ENCODE data around the gene ANKS1A.

Gene ANKS1A

DNA sequence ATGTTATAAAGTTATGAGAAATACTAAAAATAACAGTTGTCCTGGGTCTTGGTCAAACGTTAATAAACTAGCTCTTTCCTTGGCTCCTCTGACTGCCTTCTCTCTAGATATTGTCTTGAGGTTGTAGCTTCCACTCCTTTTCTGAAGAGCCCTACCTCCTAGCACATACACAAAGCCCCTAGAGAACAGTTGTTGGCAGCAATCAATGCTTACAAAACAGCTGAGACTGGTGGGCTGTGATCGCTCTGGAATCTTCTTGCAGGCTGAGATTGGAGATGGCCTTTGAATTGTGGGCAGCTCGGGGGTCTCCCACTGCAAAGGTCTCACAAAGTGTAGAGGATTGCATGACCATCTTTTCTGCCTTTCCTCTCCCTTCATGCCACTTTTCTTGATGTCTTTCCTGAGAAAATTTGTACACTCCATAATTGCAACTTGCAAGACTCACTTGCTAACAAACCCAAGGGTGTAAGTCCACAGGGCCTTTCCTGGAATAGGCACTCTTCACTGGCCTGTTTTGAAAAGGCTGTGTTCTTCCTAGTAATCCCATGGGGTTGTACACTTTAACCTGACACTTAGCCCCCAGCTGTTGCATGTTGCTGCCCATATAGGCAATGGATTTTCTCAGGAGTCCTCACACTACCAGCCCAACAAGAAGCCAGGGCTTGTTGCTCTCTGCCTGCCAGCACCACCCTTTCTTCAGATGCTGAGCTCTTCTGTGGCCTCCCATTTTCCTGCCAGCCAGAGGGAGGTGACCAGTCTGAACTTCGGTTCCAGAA, 152.2 kb downstream of the ANKS1A start:
- DNase-seq (ENCODE audit: low spot score) = no peak

DNA sequence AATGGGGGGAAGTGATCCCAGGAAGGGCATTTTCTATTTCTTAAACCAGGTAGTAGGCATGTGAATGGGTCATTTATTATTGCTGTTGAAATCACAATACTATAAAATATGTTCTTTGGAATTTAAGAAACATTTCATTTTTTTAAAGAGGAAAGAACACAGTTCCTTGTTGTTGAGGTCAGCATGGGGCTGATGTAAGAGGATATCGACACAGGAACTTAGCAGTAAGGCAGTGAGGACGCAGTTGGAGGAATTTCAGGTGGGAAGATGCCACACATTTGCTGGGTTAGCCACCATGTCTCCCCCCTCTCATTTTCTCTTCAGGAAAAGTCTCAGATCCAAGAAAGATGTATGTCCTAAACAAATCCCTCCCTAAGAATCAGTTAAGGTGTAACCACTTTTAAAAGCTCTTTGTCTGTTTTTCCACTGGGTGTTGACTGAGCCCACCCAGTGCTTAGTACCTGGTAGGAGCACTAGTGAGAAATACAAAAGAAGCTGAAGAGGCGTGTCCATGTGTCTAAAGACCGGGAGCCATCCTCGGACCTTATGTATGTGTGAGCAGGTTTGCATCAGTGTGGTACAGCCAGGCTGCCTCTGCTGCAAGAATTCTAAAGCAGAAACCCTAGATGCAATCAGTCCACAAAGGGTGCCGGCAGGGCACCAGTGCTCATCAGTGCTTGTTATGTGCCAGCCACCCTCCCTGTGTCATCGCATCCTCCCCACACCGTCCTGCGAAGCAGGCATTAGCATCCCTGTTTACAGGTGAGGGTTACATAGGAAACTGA, 153.2 kb downstream of the ANKS1A start:
- no peak for DNase-seq (ENCODE audit: low spot score)

DNA sequence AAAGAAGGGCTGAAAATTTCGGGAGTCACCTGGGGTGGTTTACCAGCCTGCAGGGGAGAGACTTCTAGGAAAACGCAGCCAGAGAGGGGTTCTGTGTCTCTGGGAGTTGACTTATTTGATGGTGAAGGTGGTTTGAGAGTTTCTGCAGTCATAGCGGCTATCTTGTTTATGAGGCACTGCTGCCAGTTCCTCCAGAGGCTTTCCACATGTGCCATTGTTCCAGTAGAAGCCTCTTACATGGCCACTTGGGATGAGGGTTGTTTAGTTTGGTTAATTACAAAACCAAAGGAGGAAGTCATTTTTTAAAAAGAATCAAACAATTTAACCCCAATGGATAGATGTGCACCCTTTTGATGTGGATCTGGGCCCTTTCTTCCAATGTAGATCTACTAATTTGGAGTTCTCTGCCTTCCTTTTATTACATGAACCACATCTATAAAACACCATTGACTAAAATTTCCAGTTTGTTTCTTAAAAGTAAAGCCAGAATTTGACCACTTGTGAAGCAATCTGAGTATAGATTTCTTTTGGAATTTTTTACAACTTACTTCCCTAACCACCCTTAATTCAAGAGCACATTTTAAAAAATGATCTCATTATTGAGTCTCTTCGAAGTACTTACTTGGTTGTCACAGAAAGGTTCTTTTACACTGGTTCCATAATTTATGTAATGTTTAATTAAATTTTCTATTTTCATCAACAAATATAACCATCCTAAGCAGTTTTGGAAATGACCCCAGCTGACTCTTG, 154.5 kb downstream of the ANKS1A start:
- no peak for DNase-seq (ENCODE audit: low spot score)

DNA sequence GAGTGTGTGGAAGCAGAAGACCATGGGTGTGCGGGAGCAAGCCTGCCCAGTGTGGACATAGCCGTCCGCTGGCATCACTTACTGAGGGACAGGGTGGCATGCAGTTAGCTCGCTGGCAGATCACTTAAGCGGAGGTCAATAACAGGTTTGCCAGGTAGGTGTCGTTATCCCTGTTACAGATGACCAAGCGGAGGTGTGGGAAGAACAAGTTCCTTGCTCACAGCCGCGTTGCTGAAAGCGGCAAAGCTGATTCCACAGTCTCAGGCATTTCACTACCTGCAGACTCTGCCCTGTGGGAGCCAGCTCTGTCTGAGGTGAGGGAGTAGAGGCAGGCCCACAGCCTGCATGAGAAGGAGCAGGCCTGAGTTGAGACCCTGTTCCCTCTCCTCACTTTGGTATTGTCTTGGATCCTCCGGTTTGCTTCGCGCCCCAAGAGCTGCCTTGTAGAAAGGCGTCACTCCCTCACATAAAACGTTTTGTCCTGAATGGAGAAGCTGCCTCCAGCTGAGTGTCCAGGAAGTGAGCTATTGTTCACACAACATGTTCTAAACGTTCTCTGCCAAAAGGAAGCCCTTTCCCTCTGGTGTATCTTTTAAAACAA, 155.2 kb downstream of the ANKS1A start:
- no peak for DNase-seq (ENCODE audit: low spot score)

DNA sequence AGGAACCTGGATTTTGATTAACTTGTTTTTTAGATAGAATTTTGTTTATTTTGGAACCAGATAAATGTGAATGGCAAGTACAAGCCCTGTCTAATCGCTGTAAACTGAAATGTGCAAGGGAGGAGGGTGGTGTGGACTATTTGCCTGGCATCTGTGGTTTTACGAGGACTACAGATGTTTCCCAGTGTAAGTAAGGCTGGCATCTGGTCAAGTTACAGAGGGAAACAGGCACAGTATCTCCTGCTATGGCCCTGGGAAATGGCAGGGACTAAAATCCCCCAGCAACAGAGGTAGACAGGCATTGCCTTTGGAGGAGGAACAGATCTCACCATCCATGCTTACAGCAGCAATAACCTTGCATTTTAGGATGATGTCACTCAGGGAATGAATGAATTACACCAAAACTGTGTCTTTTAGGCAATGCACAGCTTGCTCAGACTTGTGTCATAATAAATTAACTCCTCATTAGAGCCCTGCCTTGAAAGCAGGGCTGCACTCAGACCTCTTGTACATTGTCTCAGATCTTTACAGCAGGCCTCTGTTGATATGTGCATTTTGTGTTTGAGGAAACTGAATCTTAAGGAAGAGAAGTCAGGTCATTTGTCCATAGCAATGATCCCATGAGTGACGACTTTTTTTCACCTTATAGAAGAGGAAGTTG, 155.8 kb downstream of the ANKS1A start:
- no peak for DNase-seq (ENCODE audit: low spot score)

DNA sequence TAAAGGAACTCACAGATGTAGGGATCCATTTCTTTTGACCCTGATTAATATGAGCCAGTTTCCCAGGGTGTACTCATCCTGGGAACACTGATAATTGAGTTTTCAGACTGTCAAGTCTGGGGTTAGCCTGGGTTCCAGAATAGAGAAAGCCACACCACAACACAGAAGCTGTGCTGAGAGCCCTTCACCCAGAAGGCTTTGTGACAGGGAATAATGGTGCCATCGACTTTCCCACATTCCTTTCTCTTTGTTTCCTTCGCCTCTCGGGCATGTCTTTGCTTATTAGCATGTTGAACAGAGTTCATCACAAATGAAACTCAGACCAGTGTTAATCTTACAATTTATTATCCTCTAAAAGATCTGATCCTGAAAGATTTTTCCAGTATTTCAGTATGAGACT, 157.0 kb downstream of the ANKS1A start:
- no peak for DNase-seq (ENCODE audit: low spot score)

DNA sequence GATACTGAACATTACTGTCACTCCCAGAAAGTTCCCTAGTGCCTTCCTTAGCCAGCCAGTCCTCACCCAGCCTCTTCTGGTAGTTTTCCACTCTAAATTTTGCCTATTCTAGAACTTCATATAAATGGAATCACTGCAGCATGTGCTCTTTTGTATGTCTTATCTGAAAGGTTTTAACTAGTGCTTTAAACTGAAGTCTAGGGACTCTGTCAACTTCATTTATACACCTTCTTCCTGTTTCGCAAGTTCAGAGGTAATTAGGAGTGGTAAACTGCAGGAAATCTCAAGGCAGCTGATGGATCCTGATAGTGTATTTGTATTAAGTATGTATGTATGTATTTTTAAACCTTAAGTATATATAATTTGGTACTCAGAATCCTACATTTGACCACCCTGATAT, 157.8 kb downstream of the ANKS1A start:
- no peak for DNase-seq (ENCODE audit: low spot score)

DNA sequence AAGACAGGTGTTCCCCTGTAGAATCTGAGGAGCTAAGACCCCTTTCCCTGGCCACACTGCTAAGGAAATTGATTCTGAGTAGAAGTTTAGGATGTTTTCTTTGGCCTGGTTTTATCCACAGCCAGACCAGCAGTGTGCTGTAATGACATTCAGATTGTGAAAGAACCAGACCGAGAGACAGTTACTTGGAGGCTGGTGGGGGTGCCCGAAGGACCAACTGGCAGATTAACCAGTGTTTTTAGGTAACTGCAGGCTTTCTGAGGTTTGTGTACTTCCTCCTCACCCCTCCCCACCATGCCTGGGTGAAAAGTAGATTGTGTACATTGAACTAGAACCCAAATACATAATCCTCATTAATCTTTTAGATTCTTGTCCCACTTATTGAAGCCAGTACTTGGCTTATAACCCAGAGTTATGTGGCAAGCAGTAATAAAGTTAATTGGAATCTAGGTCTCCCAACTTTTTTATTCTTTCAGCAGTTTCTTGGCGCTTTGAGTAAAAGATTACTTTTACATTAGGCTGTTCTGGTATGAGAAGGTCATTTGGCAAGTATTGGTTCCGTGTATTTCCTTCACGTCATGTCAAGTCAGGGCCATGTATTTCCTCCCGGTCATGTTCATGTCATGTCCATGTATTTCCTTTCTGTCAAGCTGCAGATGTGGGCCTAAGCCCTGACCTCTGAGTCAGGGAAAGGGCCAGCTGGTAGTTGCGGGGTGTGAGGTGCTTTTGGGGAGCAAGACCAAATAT, 158.4 kb downstream of the ANKS1A start:
- DNase-seq (ENCODE audit: low spot score) = no peak

DNA sequence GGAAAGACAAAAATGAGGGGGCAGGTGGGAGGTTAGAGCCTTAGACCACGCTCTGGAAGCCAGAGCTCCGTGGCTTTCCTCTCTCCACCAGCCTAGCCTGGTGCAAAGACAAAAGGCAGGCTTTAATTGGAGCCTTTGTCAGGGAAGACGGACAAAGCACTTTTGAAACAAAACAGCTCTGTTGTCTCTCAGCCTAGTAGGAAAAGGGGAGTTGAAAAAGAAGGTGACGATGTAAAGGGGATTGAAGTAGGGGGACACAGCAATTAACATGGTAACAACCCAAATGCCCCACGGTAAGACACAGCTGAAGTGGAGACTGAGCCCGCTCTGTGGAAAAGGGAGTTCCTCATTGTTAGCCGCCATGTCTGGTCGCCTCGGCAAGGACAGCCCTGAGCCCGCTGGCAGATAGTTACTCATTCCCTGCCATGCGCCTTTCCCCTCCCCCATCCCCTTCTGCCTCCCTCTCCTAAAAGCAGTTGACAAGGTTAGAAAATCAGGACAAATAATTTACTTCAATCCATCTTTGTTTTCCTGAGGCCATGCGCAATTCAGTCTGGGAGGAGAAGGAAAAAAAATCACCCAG, 159.1 kb downstream of the ANKS1A start:
- DNase-seq (ENCODE audit: low spot score) = no peak

DNA sequence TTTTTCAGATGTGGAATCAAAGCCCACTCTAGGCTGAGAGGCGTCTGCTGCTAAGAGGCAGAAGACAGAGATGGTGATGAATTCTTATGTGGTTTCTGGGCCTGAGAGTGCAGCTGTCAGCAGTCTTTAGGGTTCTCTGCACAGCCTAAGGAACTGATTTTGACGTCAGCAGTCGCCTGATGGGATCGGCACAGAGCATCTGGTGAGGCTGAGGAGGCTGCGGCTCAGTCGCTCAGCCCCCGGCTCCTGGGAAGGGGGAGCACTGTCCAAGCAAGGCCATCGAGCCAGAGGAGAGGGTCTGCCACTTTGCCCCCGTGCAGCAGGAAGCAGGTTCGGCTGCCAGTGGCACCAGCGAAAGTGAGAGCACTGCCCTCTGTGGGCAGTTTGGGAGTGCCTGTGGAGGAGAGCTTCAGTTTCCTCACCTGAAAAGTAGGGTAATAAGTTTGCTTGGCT, 159.6 kb downstream of the ANKS1A start:
- no peak for DNase-seq (ENCODE audit: low spot score)

DNA sequence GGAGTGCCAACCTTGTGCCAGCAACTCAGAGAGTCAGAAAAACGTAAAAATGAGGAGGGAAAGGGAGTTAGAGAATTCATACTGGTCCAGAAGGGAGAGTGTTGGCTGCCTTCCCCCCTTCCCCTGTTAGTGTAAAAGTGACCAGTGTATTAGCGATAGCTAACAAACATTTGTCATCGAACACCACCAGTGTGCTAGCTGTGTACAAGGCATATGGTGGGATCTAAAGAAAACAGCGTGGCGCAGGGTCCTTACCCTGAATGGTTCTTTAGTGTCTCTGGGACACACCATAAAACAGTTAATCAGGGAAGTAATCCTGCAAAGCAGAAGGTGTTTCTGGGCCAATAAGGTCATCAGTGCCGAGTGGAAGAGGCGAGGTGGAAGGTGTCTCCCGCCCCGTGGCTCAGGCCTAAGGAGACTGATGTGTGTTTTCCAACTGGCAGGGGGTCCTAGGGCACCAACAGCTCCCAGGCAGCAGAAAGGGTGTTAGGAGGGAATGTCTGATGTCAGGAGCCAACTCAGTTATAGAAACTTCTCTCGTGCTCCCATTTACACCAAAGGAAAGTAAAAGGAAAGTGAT, 160.2 kb downstream of the ANKS1A start:
- no peak for DNase-seq (ENCODE audit: low spot score)

DNA sequence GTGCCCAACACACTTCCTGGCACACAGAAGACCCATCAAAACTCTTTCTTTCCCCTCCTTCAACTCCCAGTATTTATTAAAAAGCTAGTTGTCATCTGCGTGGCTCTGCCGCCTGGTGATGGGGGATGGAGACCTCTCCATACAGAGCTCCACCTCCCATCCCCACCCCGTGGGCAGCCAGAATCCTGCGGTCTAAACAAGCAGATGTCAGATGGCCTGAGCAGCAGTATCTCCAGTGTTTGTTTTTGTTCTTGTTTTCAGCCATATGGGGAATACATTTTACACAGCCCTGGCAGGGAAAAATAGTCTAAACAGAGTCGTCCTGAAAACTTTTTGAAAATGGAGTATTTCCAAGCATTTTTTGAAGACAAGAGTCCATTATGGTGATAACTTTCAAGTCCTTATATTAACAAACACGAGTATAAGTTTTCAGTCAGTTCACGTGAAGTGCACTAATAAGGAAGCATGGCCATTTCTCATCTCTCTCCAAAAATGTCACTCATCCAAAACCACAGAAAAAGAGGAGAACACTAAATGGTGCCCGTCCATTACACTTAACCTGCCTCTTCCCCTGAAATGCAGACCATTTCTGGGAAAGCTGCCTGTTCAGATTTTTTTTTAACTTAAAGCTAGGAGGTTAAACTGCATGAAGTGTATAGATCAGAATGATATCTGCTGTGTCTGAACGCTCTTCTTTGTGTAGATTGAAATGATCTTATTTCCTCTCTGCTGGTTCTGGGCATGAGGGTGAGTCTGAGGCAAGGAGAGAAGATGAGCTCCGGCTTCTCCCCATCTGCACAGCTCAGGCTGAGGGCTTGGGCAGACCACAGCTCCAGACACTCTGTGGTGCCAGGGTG, 161.1 kb downstream of the ANKS1A start:
- DNase-seq (ENCODE audit: low spot score) = no peak

DNA sequence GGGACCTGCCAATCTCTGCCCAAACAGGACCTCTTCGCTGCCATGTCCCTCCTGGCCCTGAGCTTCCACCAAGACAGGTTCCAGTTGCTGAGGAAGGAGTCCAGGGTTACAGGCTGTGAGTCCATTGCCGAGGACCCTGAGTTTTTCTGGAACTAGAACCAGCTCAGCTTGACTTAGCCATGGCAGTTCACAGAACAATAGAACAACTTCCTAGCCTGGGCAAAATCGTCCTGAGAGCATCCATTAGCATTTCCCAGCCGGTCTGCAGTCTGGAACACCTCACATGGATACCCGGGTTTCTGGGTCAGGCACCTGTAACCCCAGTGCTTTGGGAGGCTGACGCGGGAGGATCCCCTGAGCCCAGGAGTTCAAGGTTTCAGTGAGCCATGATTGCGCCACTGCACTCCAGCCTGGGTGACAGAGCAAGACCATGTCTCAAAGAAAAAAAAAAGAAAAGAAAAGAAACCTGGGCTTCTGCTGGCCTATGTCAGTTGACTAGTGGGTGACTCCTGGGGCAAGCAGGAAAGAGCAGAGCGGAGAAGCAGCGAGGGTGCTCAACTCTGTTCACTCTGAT, 161.8 kb downstream of the ANKS1A start:
- no peak for DNase-seq (ENCODE audit: low spot score)

DNA sequence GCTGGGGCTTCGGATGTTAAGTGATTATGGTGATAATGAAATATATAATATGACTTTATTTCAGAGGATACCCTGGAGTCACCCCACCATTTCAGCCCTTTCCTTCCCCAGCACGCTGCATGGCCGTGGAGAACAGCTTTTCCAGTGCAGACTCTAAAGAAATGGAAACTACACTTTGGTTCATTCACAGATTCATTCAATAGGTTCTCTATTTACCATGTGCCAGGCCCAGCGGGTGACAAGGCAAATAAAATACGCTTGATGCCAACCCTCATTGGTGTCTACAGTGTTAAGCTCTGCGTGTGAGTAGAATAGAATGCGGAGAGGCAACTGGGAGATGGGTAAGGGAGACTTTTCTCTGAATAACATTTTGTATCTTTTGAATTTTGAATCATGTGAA, 162.3 kb downstream of the ANKS1A start:
- DNase-seq (ENCODE audit: low spot score) = no peak

DNA sequence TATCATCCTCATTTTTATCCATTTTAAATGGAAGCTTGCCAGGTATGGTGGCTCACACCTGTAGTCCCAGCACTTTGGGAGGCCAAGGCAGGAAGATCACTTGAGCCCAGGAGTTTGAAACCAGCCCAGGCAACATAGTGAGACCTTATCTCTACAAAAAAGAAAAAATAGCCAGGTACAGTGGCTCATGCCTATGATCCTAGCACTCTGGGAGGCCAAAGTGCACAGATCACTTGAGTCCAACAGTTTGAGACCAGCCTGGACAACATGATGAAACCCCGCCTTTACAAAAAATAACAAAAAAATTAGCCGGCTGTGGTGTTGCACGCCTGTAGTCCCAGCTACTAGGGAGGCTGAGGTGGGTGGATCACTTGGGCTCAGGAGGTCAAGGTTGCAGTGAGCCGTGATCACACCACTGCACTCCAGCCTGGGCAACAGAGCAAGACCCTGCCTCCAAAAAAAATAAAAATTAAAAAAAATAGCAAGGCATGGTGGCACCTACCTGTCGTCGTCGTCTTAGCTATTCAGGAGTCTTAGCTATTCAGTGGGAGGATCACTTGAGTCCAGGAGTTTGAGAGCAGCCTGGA, 163.0 kb downstream of the ANKS1A start:
- DNase-seq (ENCODE audit: low spot score) = no peak

DNA sequence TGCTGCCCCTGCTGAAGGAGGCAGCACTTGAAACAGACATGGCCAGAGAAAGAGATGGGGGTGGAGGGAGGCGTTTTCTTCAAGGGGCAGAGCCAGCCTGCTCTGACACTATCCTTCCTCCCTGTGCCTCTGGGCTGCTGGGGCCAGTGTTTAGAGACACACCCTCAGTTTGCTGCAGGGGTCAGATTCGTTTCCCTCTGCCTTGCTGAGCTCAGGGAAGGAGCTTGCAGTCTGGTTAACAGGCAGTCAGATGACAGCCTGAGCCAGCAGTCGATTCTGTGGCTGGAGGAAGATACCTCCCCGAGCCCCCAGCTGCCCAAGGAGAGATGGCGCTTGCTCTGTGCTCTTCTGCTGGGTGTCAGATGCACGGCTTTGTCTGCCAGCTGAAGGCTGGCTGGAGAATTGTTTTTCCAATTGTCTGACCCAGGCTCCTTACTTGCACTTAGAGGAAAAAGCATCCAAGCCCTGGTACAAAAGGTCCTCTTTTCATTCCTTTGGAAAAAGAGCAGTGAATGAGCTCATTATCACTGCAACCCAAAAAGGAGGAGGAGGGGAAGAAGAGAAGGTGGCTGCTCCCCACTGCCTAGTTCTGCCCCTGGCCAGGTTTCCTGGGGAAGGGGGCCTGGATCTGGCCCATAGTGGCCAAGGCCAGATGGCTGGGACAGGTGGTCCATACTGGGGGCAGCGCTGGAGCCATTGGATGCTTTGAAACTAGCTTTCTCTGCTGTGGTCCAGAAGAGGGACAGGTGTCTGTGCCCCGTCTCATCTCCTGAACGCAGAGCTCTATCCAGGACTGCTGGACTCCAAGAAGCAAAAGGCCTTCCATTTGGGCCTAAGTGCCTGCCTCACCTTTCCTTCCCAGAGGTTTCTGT, 163.9 kb downstream of the ANKS1A start:
- DNase-seq (ENCODE audit: low spot score) = no peak

DNA sequence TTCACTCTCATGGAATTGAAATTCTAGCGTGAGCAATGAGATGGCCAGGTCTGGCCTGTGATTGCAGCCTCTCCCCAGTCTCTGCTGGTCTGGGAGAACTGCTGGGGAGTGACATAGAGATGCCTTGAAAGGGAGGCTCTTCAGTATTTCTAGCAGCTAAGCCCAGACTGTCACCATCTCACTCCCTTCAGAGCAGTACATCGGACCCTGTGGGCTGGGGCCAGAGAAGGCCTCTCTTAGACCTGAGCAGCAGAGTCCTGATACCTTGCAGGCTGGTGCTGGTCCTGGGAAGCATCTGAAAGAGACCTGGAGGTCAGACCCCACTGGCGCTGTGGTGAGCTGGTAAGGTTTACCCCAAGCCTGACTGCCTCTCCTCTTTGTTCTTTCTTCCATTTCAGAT, 164.6 kb downstream of the ANKS1A start:
- no peak for DNase-seq (ENCODE audit: low spot score)
